HG03103 (cell line): ENCODE results near the gene USP31.

Experiments
- ATAC-seq: cut with Tn5 transposase; IDR thresholded peaks from one replicate; pipeline ENCODE4 v1.9.1; 2021; ENCODE audit warnings: low read depth; ENCODE audit not compliant: unreplicated experiment

USP31 gene

GRCh38 chr16:23132775-23133463, 16.3 kb downstream of the USP31 start:
- ATAC-seq, result no peak

GRCh38 chr16:23131931-23132621, 17.2 kb downstream of the USP31 start:
- ATAC-seq, result no peak

GRCh38 chr16:23131436-23131835, 17.8 kb downstream of the USP31 start:
- ATAC-seq, result no peak

GRCh38 chr16:23131036-23131435, 18.2 kb downstream of the USP31 start:
- ATAC-seq, result no peak

- no peak for ATAC-seq
Measured at GRCh38 chr16:23129686-23130085, 19.6 kb downstream of the USP31 start.

- no peak for ATAC-seq
Measured at GRCh38 chr16:23128056-23128455, 21.2 kb downstream of the USP31 start.

- no peak for ATAC-seq
Measured at GRCh38 chr16:23125277-23125676, 24.0 kb downstream of the USP31 start.

GRCh38 chr16:23124315-23124714, 24.9 kb downstream of the USP31 start:
- ATAC-seq, result no peak

- ATAC-seq, result no peak
Measured at GRCh38 chr16:23122144-23122543, 27.1 kb downstream of the USP31 start.

GRCh38 chr16:23121024-23121423, 28.2 kb downstream of the USP31 start:
- no peak for ATAC-seq

GRCh38 chr16:23120562-23120961, 28.7 kb downstream of the USP31 start:
- ATAC-seq, result no peak

GRCh38 chr16:23119570-23119969, 29.7 kb downstream of the USP31 start:
- ATAC-seq, result no peak

GRCh38 chr16:23114131-23114904, 34.9 kb downstream of the USP31 start:
- ATAC-seq, result no peak

GRCh38 chr16:23113185-23113584, 36.1 kb downstream of the USP31 start:
- ATAC-seq, result no peak

- no peak for ATAC-seq
Measured at GRCh38 chr16:23110257-23110899, 38.9 kb downstream of the USP31 start.

- no peak for ATAC-seq
Measured at GRCh38 chr16:23107936-23108335, 41.3 kb downstream of the USP31 start.

GRCh38 chr16:23107117-23107516, 42.1 kb downstream of the USP31 start:
- ATAC-seq, result no peak

GRCh38 chr16:23105309-23105708, 43.9 kb downstream of the USP31 start:
- ATAC-seq, result no peak

- no peak for ATAC-seq
Measured at GRCh38 chr16:23104032-23104955, 45.0 kb downstream of the USP31 start.

- no peak for ATAC-seq
Measured at GRCh38 chr16:23103603-23104002, 45.6 kb downstream of the USP31 start.
